HT1080 (cell line): ENCODE data around the gene HMGCS1. TPM values are rescaled to one million over a fixed set of nuclear protein-coding genes. Genes with fewer than 3 reads are reported as not detected.
"Not testable (repeated sequence)": the region's sequence is repeated elsewhere in the genome, so short reads cannot be mapped to it uniquely, and the experiment has no call there.

Experiments
- DNase-seq: peaks from one replicate; pipeline ENCODE4 v3.0.0-alpha.2; 2015; ENCODE audit warnings: low read depth
- total RNA-seq: library from RNA; depleted of rRNA; stranded (reverse); fragments of >200 nt; shearing (Covaris generic); gene quantifications from 2 replicates; pipeline ENCODE4 v1.2.3, GENCODE V29; 2014; rRNA removed

The HMGCS1 gene
- total RNA-seq, 1 experiment from 2014 or later, result 114 TPM

- no peak for DNase-seq
These were observed 33.5 kb downstream of the HMGCS1 start for GRCh38 chr5:43279548-43280274.

DNA sequence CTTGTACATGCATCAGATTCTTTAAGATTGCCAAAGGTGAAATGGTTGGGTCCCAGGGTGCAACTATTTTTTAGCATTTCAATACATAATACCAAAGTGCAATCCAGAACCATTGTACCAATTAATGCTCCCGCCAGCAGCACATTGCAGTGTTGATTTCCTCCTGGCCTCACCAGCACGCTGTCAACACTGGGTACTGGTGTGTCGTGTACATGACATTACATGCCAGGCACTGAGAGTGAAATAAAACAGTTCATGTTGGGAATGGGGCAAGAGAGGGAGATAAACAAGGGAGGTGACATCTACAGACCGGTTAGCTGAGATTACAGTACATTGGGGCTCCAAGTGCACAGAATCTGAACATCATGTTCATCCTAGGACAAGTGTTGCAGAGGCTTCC lies 37.8 kb downstream of the HMGCS1 start:
- DNase-seq, result no peak

DNA sequence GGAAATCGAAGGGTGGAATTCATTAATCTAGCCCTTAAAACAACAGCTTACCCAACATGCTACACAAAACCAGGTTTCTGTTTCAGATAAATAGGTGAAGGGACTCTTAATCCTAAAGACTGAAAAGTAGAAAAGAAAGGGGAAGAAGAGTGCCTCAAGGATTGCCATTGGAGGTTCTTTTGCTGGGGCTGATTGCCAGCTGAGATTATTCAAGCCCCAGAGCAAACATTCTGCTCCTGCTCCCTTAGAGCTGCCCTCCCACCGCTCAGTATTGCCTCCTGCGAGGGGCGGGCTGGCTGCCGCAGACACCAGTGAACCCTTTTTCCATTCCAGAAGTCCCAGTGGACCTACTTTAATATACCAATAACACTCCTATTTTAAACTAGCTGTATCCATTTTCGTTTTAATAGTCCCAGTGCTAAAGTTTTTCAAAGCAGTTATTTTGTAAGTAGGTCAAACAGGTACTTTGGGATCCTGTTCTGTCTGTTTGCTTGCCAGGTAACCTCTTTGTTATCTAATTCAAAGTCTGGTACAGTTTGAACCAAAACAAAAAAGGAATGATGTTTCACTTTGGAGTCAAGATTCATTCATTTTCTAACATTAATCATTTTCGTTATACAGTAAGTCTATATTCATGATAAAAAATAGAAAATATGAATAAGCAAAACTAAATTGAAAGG lies 38.6 kb downstream of the HMGCS1 start:
- no peak for DNase-seq

- no peak for DNase-seq
These were observed 39.7 kb downstream of the HMGCS1 start for GRCh38 chr5:43273552-43273951.

GRCh38 chr5:43270645-43271044 lies 42.6 kb downstream of the HMGCS1 start:
- no peak for DNase-seq

- DNase-seq, result no peak
These were observed 44.9 kb downstream of the HMGCS1 start for GRCh38 chr5:43268188-43268820.

- not testable (repeated sequence) for DNase-seq
These were observed 50.9 kb downstream of the HMGCS1 start for GRCh38 chr5:43262269-43262668.

DNA sequence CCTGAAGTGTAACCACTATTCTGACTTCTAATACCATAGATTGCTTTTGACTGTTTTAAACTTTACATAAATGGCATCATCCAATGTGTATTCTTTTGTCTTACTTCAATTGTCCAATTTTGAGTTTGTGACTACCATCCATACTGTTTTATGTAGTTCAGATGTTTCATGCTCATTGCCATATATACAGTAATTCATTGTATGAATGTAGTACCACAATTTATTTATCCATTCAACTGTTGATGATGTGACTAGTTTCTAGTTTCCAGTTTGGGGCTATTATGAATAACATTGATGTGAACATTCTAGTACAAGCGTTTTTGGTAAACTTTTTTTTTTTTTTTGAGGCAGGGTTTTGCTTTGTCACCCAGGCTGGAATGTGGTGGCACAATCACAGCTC lies 55.1 kb downstream of the HMGCS1 start:
- DNase-seq, result no peak

DNA sequence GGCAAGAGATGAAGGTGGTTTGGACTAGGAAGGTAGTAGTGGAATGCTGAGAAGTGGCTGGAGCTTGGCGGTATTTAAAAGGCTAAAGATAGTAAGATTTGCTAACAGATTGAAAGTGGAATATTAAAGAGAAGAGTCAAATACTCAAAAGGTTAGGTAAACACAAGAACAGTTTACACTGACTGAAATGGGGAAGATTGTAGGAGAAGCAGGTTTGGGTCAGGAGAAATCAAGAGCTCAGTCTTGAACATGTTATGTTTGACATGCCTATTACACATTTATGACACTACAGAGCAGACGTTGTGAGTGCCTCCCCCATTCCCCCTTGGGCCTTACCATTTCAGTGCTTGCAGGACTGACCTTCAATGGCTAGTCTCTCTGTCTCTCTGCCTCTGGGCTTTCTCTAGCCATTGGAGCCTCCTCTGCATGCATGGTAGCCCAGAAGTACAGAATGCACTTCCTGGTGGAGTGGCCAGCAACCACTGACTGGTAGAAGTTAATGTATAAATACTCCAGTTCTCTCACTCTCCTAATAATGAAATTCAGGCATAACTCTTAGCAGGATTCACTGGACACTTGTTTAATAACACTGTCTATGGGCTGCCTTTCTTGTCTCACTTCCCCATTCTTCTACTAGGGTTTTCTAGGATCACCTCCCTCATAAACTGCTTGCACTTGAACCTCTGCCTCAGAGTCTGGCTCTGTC lies 56.8 kb downstream of the HMGCS1 start:
- DNase-seq, result no peak

DNA sequence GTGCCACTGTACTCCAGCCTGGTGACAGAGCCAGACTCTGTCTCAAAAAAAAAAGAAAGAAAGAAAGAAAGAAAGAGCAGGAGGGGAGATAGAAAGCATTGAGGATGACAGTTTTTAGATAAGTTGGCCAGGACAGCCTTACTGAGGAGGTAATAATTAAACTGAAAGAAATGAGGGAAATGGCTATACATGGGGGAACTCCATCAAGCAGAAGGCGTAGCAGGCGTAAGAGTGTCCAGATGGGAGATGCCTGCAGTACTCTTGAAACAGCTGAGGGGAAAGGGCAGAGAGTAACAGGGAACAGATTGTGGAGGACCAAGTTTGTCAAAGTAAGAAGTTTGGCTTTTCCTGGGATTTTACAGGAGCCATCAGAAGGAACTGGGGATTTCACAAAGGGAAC lies 57.5 kb downstream of the HMGCS1 start:
- DNase-seq, result no peak

- no peak for DNase-seq
These were observed 61.5 kb downstream of the HMGCS1 start for GRCh38 chr5:43251754-43252153.

DNA sequence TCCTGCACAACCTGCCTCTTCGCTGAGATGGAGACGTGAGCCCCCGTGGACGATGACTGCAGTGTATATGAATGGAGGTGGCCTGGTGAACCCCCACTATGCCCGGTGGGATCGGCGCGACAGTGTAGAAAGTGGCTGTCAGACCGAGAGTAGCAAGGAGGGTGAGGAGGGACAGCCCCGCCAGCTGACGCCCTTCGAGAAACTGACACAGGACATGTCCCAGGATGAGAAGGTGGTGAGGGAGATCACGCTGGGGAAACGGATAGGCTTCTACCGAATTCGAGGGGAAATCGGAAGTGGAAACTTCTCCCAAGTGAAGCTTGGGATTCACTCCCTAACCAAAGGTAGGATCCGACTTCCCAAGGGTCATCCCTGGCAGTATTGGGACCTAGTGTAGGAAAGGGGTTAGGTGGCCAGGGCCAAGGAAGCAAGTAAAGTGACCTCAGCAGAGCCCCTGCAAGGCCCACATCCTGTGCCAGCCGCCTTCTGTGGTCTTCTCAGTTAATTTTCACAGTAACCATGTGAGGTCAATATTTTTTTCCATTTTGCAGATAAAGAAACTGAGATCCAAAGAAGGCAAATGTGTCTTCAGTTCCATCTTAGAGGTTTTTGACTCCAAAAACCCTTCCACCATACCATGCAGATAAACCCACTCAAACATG lies 67.4 kb downstream of the HMGCS1 start:
- no peak for DNase-seq

DNA sequence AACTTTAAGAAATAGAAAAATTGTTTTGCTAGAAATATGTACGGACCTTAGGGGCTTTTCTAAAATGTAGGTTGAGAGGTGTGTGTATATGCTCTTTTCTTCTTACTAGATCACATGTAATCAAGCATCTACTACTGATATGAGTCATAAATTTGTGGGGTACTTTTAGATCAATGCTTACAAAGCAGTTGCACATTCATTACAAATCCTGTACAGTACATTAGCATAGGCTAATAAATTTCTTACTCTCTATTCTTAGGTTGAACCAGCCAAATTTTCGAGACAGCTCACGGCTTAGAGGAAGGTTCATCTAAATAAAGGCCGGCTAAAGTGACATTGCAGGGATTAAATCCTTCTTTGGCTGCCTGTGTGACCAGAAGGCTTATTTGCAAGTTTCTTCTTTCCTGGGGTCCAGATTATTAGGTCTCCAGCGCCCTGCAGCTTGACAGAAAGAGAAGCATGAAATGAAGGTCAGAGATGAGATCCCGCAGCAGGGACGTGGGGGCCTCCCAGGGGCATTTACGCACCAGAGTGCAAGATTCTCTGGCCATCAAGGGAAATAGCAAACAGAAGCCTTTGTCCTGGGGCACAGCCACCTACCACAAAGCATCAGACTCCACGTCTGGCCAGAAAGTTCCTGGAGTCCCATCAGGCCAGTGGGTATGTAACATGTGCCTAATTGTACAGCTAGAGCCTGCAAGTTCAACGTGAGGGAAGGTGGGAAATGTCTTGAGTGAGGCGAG lies 68.2 kb downstream of the HMGCS1 start:
- DNase-seq, result no peak

- no peak for DNase-seq
These were observed 69.9 kb downstream of the HMGCS1 start for GRCh38 chr5:43243270-43243669.

DNA sequence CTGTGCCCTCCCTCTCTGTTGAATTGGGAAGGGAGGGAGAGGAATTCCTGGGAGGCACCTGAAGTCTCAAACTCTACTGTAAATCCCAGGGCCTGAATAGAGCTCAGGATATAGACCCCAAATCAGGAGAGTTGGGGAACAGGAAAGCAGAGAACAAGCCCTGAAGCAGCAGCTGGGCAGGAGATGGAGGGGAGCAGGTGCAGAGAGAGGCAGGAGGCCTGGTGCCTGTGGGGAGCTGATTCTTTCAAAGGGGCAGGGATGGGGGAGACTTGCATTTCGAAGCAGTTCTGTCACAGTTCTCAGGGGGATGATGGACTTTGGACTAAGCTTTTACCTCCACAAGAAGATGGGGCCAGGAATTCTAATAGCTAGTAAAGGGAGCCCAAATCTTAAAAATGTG lies 71.0 kb downstream of the HMGCS1 start:
- no peak for DNase-seq

Other genes starting within 250 kb of the HMGCS1 start
- 22.2 and 25.9 TPM in 2 replicates for gene ZNF131, start 192.5 kb downstream of the HMGCS1 start, total RNA-seq
- 0.02 TPM in 1 of 2 replicates, not detected in the other for gene NIM1K, start 121.2 kb downstream of the HMGCS1 start, total RNA-seq
- 0.11 TPM in 1 of 2 replicates, not detected in the other for gene CCL28, start 99.0 kb upstream of the HMGCS1 start, total RNA-seq
- gene TMEM267, start 170.5 kb upstream of the HMGCS1 start, total RNA-seq, result 15.1 and 17.3 TPM in 2 replicates
- gene C5orf34, start 201.7 kb upstream of the HMGCS1 start, total RNA-seq, result 16.2 and 20.1 TPM in 2 replicates
- gene PAIP1, start 243.7 kb upstream of the HMGCS1 start, total RNA-seq, result 116 and 121 TPM in 2 replicates